Measurements from ENCODE around the gene MCTP1.

DNA sequence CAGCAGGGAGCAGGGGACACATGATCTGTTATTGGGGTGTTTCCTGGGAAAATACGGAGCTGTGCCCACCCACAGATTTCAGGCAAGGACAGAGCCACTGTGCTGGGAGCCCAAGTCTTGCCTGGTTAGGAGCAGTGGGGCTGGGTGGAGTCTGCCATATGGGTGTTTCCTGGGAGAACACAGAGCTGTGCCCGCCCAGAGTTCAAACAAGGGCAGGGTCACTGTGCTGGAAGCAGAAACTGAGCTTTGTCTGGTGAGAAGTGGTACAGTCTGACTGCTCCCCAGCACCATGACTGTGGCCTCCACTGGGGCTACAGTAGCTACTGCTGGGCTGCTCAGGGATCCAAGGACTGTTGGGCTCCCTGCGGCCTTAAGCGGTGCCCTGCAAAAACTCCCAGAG lies 135.5 kb downstream of the MCTP1 start:
- TF ChIP-seq, protein P1, sequence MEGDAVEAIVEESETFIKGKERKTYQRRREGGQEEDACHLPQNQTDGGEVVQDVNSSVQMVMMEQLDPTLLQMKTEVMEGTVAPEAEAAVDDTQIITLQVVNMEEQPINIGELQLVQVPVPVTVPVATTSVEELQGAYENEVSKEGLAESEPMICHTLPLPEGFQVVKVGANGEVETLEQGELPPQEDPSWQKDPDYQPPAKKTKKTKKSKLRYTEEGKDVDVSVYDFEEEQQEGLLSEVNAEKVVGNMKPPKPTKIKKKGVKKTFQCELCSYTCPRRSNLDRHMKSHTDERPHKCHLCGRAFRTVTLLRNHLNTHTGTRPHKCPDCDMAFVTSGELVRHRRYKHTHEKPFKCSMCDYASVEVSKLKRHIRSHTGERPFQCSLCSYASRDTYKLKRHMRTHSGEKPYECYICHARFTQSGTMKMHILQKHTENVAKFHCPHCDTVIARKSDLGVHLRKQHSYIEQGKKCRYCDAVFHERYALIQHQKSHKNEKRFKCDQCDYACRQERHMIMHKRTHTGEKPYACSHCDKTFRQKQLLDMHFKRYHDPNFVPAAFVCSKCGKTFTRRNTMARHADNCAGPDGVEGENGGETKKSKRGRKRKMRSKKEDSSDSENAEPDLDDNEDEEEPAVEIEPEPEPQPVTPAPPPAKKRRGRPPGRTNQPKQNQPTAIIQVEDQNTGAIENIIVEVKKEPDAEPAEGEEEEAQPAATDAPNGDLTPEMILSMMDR (conservative IDR thresholded peaks at IDR 0.05; ENCODE audit: low read length), result no peak
- no peak for TF ChIP-seq EZH2phosphoT487 (IDR thresholded peaks at IDR 0.05; ENCODE audit: borderline replicate concordance, low read depth, low read length)
